ENCODE measurements around the gene CES2. TPM values are rescaled to one million over a fixed set of nuclear protein-coding genes. Genes with fewer than 3 reads are reported as not detected.

CES2 gene
- total RNA-seq, 2 experiments from 2014 or later: 59.3 to 62.6 TPM

DNA sequence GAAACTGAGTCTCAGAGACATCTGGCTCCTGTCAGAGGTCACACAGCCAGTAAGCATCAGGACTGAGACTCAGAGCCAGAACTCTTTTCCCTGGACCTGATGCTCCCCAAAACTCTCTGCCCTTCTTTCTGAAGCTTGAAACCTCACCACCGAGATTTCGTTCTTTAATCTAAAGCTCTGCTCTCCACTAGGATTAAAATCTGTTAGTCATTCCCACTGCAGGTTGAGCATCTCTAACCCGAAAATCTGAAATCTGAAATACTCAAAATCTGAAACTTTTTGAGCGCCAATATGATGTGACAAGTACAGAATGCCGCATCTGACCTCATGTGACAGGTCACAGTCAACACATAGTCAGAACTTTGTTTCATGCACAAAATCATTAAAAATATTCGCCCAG lies 18.8 kb upstream of the CES2 start:
- no peaks in the 10 kb centered on the region for H3K36me3 Mint-ChIP-seq (ENCODE audit: low read depth)
- H3K9me3 Mint-ChIP-seq: no peaks in the 10 kb centered on the region
- H3K4me3 ChIP-seq (ENCODE audit: low read length): no peak overlapping the region
- H3K4me3 Mint-ChIP-seq: no peak overlapping the region
- peaks cover 4 to 9% of the 10 kb centered on the region in 2 experiments for H3K27me3 ChIP-seq (ENCODE audit: control insufficient read depth in 1 of 2, insufficient read depth in 2 of 2, low read length in 2 of 2)
- intact Hi-C loops (cut with DNase I, micrococcal nuclease): no loop called here
- no peak for ATAC-seq (ENCODE audit: poor library complexity)
- no peak for TF ChIP-seq CTCF (IDR thresholded peaks at IDR 0.05)
- H3K27ac ChIP-seq (ENCODE audit: low read depth in 1 of 2, low read length in 2 of 2): no peak overlapping the region
- no peak overlapping the region for H3K27ac Mint-ChIP-seq
- DNase-seq: no peak
- H3K4me1 Mint-ChIP-seq (ENCODE audit: low read depth): no peaks in the 10 kb centered on the region
- no peaks in the 10 kb centered on the region for H3K4me1 ChIP-seq (ENCODE audit: insufficient read depth, low read length)
- H3K27me3 Mint-ChIP-seq: peaks cover 12% of the 10 kb centered on the region
- no peaks in the 10 kb centered on the region for H3K36me3 ChIP-seq (ENCODE audit: insufficient read depth, low read length)
- no peaks in the 10 kb centered on the region for H3K9me3 ChIP-seq (ENCODE audit: control insufficient read depth in 1 of 2, insufficient read depth in 1 of 2, low read length in 2 of 2)
- POLR2A ChIA-PET: no interaction called here
- CTCF ChIA-PET: interaction anchor here (0.5 kb wide), 1 partner anchor 217 kb away, joined by 3 read pairs; no protein-coding TSS in a partner anchor

DNA sequence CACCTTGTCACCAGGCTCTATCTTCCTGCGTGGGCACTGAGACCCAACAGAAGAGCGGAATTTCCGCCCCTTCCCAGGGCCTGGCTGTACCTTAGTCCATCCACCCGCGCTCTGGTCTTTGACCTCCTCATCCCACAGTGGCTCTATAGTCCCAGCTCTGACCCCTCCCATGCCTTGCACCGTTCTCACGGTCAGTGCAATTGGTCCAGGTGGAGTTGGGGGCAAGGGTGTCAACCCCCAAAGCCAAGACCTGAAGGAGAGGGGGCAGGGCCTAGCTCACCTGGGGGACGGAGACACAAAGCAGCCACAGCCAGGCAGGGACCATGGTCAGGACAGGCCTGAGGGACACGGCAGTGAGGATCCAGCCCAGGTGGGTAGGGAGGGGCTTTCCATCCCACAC lies 17.6 kb upstream of the CES2 start:
- Mint-ChIP-seq H3K27ac (no peak overlapping the region), H3K36me3 (ENCODE audit: low read depth) (no peaks in the 10 kb centered on the region), H3K9me3 (no peaks in the 10 kb centered on the region), H3K4me1 (ENCODE audit: low read depth) (no peaks in the 10 kb centered on the region), H3K27me3 (peaks cover 13% of the 10 kb centered on the region), H3K4me3 (no peak overlapping the region)
- no peak for ATAC-seq (ENCODE audit: poor library complexity)
- POLR2A ChIA-PET: no interaction called here
- Histone ChIP-seq H3K9me3 (ENCODE audit: control insufficient read depth in 1 of 2, insufficient read depth in 1 of 2, low read length in 2 of 2) (peaks cover 0 to 5% of the 10 kb centered on the region in 2 experiments), H3K4me1 (ENCODE audit: insufficient read depth, low read length) (no peaks in the 10 kb centered on the region), H3K27me3 (ENCODE audit: control insufficient read depth in 1 of 2, insufficient read depth in 2 of 2, low read length in 2 of 2) (peaks cover 4 to 15% of the 10 kb centered on the region in 2 experiments), H3K27ac (ENCODE audit: low read depth in 1 of 2, low read length in 2 of 2) (no peak overlapping the region), H3K4me3 (ENCODE audit: low read length) (no peak overlapping the region), H3K36me3 (ENCODE audit: insufficient read depth, low read length) (no peaks in the 10 kb centered on the region)
- intact Hi-C loops (cut with DNase I, micrococcal nuclease): no loop called here
- CTCF ChIA-PET: no interaction called here
- TF ChIP-seq CTCF (IDR thresholded peaks at IDR 0.05): no peak
- no peak for DNase-seq

- Mint-ChIP-seq H3K27ac (no peak overlapping the region), H3K4me1 (ENCODE audit: low read depth) (no peaks in the 10 kb centered on the region), H3K4me3 (no peak overlapping the region), H3K27me3 (peaks cover 19% of the 10 kb centered on the region), H3K9me3 (no peaks in the 10 kb centered on the region), H3K36me3 (ENCODE audit: low read depth) (no peaks in the 10 kb centered on the region)
- ChIA-PET CTCF (no interaction called here), POLR2A (no interaction called here)
- Histone ChIP-seq H3K36me3 (ENCODE audit: insufficient read depth, low read length) (no peaks in the 10 kb centered on the region), H3K4me1 (ENCODE audit: insufficient read depth, low read length) (no peaks in the 10 kb centered on the region), H3K9me3 (ENCODE audit: control insufficient read depth in 1 of 2, insufficient read depth in 1 of 2, low read length in 2 of 2) (peaks cover 0 to 9% of the 10 kb centered on the region in 2 experiments), H3K27ac (ENCODE audit: low read depth in 1 of 2, low read length in 2 of 2) (no peak overlapping the region), H3K4me3 (ENCODE audit: low read length) (no peak overlapping the region), H3K27me3 (ENCODE audit: control insufficient read depth in 1 of 2, insufficient read depth in 2 of 2, low read length in 2 of 2) (peaks cover 7 to 17% of the 10 kb centered on the region in 2 experiments)
- no peak for TF ChIP-seq CTCF (IDR thresholded peaks at IDR 0.05)
- DNase-seq (no peak), ATAC-seq (ENCODE audit: poor library complexity) (no peak)
- intact Hi-C loops (cut with DNase I, micrococcal nuclease): no loop called here
Measured at GRCh38 chr16:66918355-66918754, 17.0 kb upstream of the CES2 start.
